ENCODE data around the gene DOCK1. TPM values are rescaled to one million over a fixed set of nuclear protein-coding genes. Genes with fewer than 3 reads are reported as not detected.

The DOCK1 gene
- total and polyA plus RNA-seq, 2 experiments from 2014 or later = 22.8 to 45.6 TPM

GRCh38 chr10:127497685-127498084 is 592.5 kb downstream of the DOCK1 start:
- in situ Hi-C loops (cut with MboI) = no loop called here
- Histone ChIP-seq H4K20me1 (ENCODE audit: insufficient read depth) (no peaks in the 10 kb centered on the region), H3K9ac (no peak overlapping the region), H2AFZ (no peak overlapping the region), H3K27me3 (replicated peaks; ENCODE audit: insufficient read depth) (0 out of 2 replicates have a peak, but pooled peaks cover 5% of the 10 kb centered on the region), H3F3A (ENCODE audit: insufficient read depth) (no peaks in the 10 kb centered on the region), H3K9me2 (ENCODE audit: insufficient read depth) (no peaks in the 10 kb centered on the region), H3K4me3 (no peak overlapping the region), H3K4me1 (ENCODE audit: insufficient read depth) (no peaks in the 10 kb centered on the region), H3K36me3 (ENCODE audit: low read depth) (no peaks in the 10 kb centered on the region), H3K4me2 (ENCODE audit: unreplicated experiment) (no peak overlapping the region), H3K79me2 (ENCODE audit: insufficient read depth) (no peaks in the 10 kb centered on the region), H3K9me3 (ENCODE audit: low read depth) (no peaks in the 10 kb centered on the region), H3K27ac (no peak overlapping the region)
- no peak for DNase-seq
- no peak for TF ChIP-seq EZH2phosphoT487 (IDR thresholded peaks at IDR 0.05; ENCODE audit: insufficient read depth, low read depth)
- no peak for TF ChIP-seq EZH2 (IDR thresholded peaks at IDR 0.05; ENCODE audit: insufficient read depth, poor library complexity, severe bottlenecking)
- 49 to 50% methylated on average over 10 of the region's 10 CpGs for WGBS, 2 experiments (ENCODE audit: low coverage in 1 of 2, low lambda C conversion rate in 2 of 2, missing lambda C conversion rate in 2 of 2)

GRCh38 chr10:127498087-127498486 is 592.9 kb downstream of the DOCK1 start:
- TF ChIP-seq EZH2 (IDR thresholded peaks at IDR 0.05; ENCODE audit: insufficient read depth, poor library complexity, severe bottlenecking) (no peak), EZH2phosphoT487 (IDR thresholded peaks at IDR 0.05; ENCODE audit: insufficient read depth, low read depth) (no peak)
- Histone ChIP-seq H3K27ac (no peak overlapping the region), H3K4me1 (ENCODE audit: insufficient read depth) (no peaks in the 10 kb centered on the region), H3K27me3 (replicated peaks; ENCODE audit: insufficient read depth) (0 out of 2 replicates have a peak, but pooled peaks cover 5% of the 10 kb centered on the region), H4K20me1 (ENCODE audit: insufficient read depth) (no peaks in the 10 kb centered on the region), H3K4me3 (no peak overlapping the region), H3F3A (ENCODE audit: insufficient read depth) (no peaks in the 10 kb centered on the region), H3K36me3 (ENCODE audit: low read depth) (no peaks in the 10 kb centered on the region), H3K9me3 (ENCODE audit: low read depth) (no peaks in the 10 kb centered on the region), H3K79me2 (ENCODE audit: insufficient read depth) (no peaks in the 10 kb centered on the region), H3K4me2 (ENCODE audit: unreplicated experiment) (no peak overlapping the region), H3K9ac (no peak overlapping the region), H3K9me2 (ENCODE audit: insufficient read depth) (no peaks in the 10 kb centered on the region), H2AFZ (no peak overlapping the region)
- in situ Hi-C loops (cut with MboI) = no loop called here
- DNase-seq = no peak
- WGBS, 2 experiments (ENCODE audit: low coverage in 1 of 2, low lambda C conversion rate in 2 of 2, missing lambda C conversion rate in 2 of 2) = 45 to 53% methylated on average over 14 of the region's 14 CpGs

- Histone ChIP-seq H3K27ac (no peak overlapping the region), H3K9me3 (ENCODE audit: low read depth) (no peaks in the 10 kb centered on the region), H3F3A (ENCODE audit: insufficient read depth) (no peaks in the 10 kb centered on the region), H4K20me1 (ENCODE audit: insufficient read depth) (no peaks in the 10 kb centered on the region), H3K4me2 (ENCODE audit: unreplicated experiment) (no peak overlapping the region), H3K79me2 (ENCODE audit: insufficient read depth) (no peaks in the 10 kb centered on the region), H2AFZ (no peak overlapping the region), H3K27me3 (replicated peaks; ENCODE audit: insufficient read depth) (0 out of 2 replicates have a peak, but pooled peaks cover 5% of the 10 kb centered on the region), H3K9ac (no peak overlapping the region), H3K4me3 (no peak overlapping the region), H3K36me3 (ENCODE audit: low read depth) (no peaks in the 10 kb centered on the region), H3K9me2 (ENCODE audit: insufficient read depth) (no peaks in the 10 kb centered on the region), H3K4me1 (ENCODE audit: insufficient read depth) (no peaks in the 10 kb centered on the region)
- DNase-seq = no peak
- in situ Hi-C loops (cut with MboI) = no loop called here
- TF ChIP-seq EZH2 (IDR thresholded peaks at IDR 0.05; ENCODE audit: insufficient read depth, poor library complexity, severe bottlenecking) = no peak
- TF ChIP-seq EZH2phosphoT487 (IDR thresholded peaks at IDR 0.05; ENCODE audit: insufficient read depth, low read depth) = no peak
- 38 to 45% methylated on average over 8 of the region's 8 CpGs for WGBS, 2 experiments (ENCODE audit: low coverage in 1 of 2, low lambda C conversion rate in 2 of 2, missing lambda C conversion rate in 2 of 2)
These were observed 594.9 kb downstream of the DOCK1 start for GRCh38 chr10:127500127-127500526.

Other genes starting within 250 kb of the DOCK1 start
- 0.22 TPM in 1 of 2 replicates, not detected in the other for gene C10orf90, start 234.7 kb upstream of the DOCK1 start, total RNA-seq (2014; rRNA removed; shearing (Covaris generic))
- gene C10orf90, start 234.7 kb upstream of the DOCK1 start, polyA plus RNA-seq (2016; fragmentation: Nextera tagmentation; extraction: Ambion mirVana) = 0.62 and 0.71 TPM in 2 replicates